ENCODE results near the gene PKM. TPM values are rescaled to one million over a fixed set of nuclear protein-coding genes. Genes with fewer than 3 reads are reported as not detected.

PKM gene
- total RNA-seq, 1 experiment from 2014 or later = 1,026 TPM

GRCh38 chr15:72169921-72170611 lies 60.9 kb downstream of the PKM start:
- no peak overlapping the region for H4K5ac ChIP-seq (ENCODE audit: insufficient read length, low read depth, low read length)
- no peak overlapping the region for H2AFZ ChIP-seq (ENCODE audit: low read length)

More at GRCh38 chr15:72169921-72170611, 60.9 kb downstream of the PKM start:
- no peaks in the 10 kb centered on the region for H3K79me2 ChIP-seq (ENCODE audit: insufficient read depth, low read length)
- H3K23me2 ChIP-seq (ENCODE audit: insufficient read length, low read depth, low read length, poor library complexity, severe bottlenecking) = peaks cover under 1% of the 10 kb centered on the region
- TF ChIP-seq, protein P1, sequence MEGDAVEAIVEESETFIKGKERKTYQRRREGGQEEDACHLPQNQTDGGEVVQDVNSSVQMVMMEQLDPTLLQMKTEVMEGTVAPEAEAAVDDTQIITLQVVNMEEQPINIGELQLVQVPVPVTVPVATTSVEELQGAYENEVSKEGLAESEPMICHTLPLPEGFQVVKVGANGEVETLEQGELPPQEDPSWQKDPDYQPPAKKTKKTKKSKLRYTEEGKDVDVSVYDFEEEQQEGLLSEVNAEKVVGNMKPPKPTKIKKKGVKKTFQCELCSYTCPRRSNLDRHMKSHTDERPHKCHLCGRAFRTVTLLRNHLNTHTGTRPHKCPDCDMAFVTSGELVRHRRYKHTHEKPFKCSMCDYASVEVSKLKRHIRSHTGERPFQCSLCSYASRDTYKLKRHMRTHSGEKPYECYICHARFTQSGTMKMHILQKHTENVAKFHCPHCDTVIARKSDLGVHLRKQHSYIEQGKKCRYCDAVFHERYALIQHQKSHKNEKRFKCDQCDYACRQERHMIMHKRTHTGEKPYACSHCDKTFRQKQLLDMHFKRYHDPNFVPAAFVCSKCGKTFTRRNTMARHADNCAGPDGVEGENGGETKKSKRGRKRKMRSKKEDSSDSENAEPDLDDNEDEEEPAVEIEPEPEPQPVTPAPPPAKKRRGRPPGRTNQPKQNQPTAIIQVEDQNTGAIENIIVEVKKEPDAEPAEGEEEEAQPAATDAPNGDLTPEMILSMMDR (conservative IDR thresholded peaks at IDR 0.05) = no peak
- H3K27ac Mint-ChIP-seq = no peak overlapping the region; a peak in 1 of 7 replicates
- no peak overlapping the region for H2BK120ac ChIP-seq (ENCODE audit: low read depth, low read length, poor library complexity, severe bottlenecking)
- peaks cover 10 to 12% of the 10 kb centered on the region in 2 experiments for H3K4me1 Mint-ChIP-seq
- H4K91ac ChIP-seq (ENCODE audit: insufficient read length, low read depth, low read length) = no peak overlapping the region
- H2BK20ac ChIP-seq (ENCODE audit: low read depth, low read length, poor library complexity, severe bottlenecking) = no peak overlapping the region
- H3K14ac ChIP-seq (ENCODE audit: insufficient read depth, low read length) = no peak overlapping the region; the same call in 1 of the 2 replicates
- H3K4me2 ChIP-seq (ENCODE audit: insufficient read depth, insufficient read length, low read length) = no peak overlapping the region
- H2BK15ac ChIP-seq (ENCODE audit: low read depth, low read length) = no peak overlapping the region
- H3K27me3 ChIP-seq (ENCODE audit: insufficient read depth, low read length) = no peaks in the 10 kb centered on the region
- no peaks in the 10 kb centered on the region for H3K36me3 Mint-ChIP-seq (ENCODE audit: insufficient read depth in 1 of 3, low read depth in 3 of 3)
- H4K20me1 ChIP-seq (ENCODE audit: control insufficient read depth, insufficient read depth, insufficient read length) = no peaks in the 10 kb centered on the region
- no peak overlapping the region for H4K8ac ChIP-seq (replicated peaks; ENCODE audit: insufficient read length, low read depth, low read length)
- no peak overlapping the region for H3K9ac ChIP-seq (ENCODE audit: extremely low read depth, insufficient read length, low read length)
- H3K27me3 Mint-ChIP-seq (ENCODE audit: low read depth) = no peaks in the 10 kb centered on the region; the same call in 1 of the 2 replicates
- H3K9me3 ChIP-seq (ENCODE audit: control insufficient read depth, low read depth, low read length) = no peaks in the 10 kb centered on the region
- H3K79me1 ChIP-seq (ENCODE audit: insufficient read depth, low read depth, low read length, poor library complexity, severe bottlenecking) = no peaks in the 10 kb centered on the region
- H3K27ac ChIP-seq (ENCODE audit: insufficient read length, low read depth, low read length) = no peak overlapping the region
- H3K4ac ChIP-seq (ENCODE audit: low read depth, low read length) = no peak overlapping the region
- no peaks in the 10 kb centered on the region; the same call in 1 of the 2 replicates for H3K4me1 ChIP-seq (ENCODE audit: insufficient read depth, low read length)
- H3K18ac ChIP-seq (ENCODE audit: insufficient read length, low read depth, low read length) = no peak overlapping the region
- no peak overlapping the region for H3T11ph ChIP-seq (ENCODE audit: low read length)
- no CpG with 5 or more reads among the region's 16 CpGs for WGBS (ENCODE audit: extremely low coverage, insufficient read length, low lambda C conversion rate)
- H2AK5ac ChIP-seq (ENCODE audit: insufficient read length, low read length) = no peak overlapping the region
- no peak for DNase-seq
- H2BK5ac ChIP-seq (ENCODE audit: insufficient read length, low read length) = no peak overlapping the region
- no peak overlapping the region for H2BK12ac ChIP-seq (ENCODE audit: insufficient read length, low read depth, low read length)
- H3K56ac ChIP-seq (ENCODE audit: insufficient read length, low read depth, low read length) = no peak overlapping the region
- no peak overlapping the region for H3K23ac ChIP-seq (ENCODE audit: insufficient read length, low read depth, low read length)
- H3K9me3 Mint-ChIP-seq = no peaks in the 10 kb centered on the region
- no peak overlapping the region for H3K4me3 Mint-ChIP-seq
